Measurements from ENCODE around the gene FREY1. TPM values are rescaled to one million over a fixed set of nuclear protein-coding genes. Genes with fewer than 3 reads are reported as not detected.

FREY1 gene
- total RNA-seq, 2 donors from 2014 or later: 0.55 to 0.82 TPM

DNA sequence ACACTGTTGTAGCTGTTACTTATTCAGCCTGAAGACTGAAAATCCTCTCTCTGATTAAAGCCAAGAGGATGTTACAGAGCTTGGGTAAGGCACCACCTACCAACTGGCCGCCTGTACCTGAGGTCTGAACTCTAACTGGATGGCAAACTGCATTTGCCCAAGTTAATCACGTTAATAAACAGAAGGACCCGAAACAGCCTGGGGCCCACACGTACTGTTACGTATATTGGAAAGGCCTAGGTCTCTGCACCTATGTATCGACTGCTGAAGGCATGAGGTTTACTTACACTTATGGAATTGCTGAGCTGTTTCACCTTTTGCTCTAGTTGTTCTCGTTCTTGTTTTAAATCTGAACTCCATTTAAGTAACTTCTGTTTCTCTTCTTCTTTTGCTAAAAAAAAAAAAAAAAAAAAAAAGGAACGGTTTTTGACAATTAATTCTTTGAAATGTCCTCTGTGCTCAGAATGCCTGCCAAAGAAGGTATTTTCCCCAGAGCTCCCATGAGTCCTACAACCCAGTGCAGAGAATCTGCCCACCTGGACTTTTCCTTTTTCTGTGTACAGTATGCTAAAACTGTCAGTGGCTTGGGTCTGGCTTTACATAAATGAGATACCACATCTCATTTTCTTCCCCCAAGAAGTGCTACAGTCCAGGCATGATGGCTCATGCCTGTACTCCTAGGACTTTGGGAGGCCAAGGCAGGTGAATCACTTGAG lies 28.4 kb upstream of the FREY1 start:
- peaks cover 65% of the 10 kb centered on the region for H3K36me3 ChIP-seq
- no peaks in the 10 kb centered on the region for H3K9me3 ChIP-seq
- H3K27ac ChIP-seq: no peak overlapping the region
- no peak overlapping the region for H3K4me3 ChIP-seq
- H3K27me3 ChIP-seq: no peaks in the 10 kb centered on the region
- no peak for DNase-seq (ENCODE audit: low spot score)
- H3K4me1 ChIP-seq: peaks cover 0 to 9% of the 10 kb centered on the region in 2 donors
- TF ChIP-seq CTCF (IDR thresholded peaks at IDR 0.05): no peak

- Histone ChIP-seq H3K9me3 (no peaks in the 10 kb centered on the region), H3K4me1 (peaks cover 0 to 14% of the 10 kb centered on the region in 2 donors), H3K4me3 (no peak overlapping the region), H3K27ac (no peak overlapping the region), H3K36me3 (peaks cover 65% of the 10 kb centered on the region), H3K27me3 (no peaks in the 10 kb centered on the region)
- TF ChIP-seq CTCF (IDR thresholded peaks at IDR 0.05): no peak
- DNase-seq (ENCODE audit: low spot score): no peak
Measured at GRCh38 chr11:45934580-45935318, 27.7 kb upstream of the FREY1 start.

- peaks cover 65% of the 10 kb centered on the region for H3K36me3 ChIP-seq
- DNase-seq (ENCODE audit: low spot score): no peak
Measured at GRCh38 chr11:45933846-45934579, 26.9 kb upstream of the FREY1 start.

GRCh38 chr11:45933131-45933831 lies 26.2 kb upstream of the FREY1 start:
- no peak for TF ChIP-seq CTCF (IDR thresholded peaks at IDR 0.05)
- no peaks in the 10 kb centered on the region for H3K9me3 ChIP-seq
- peaks cover 63% of the 10 kb centered on the region for H3K36me3 ChIP-seq
- H3K27me3 ChIP-seq: no peaks in the 10 kb centered on the region
- no peak overlapping the region for H3K4me3 ChIP-seq
- no peak for DNase-seq (ENCODE audit: low spot score)
- peaks cover 0 to 14% of the 10 kb centered on the region in 2 donors for H3K4me1 ChIP-seq
- H3K27ac ChIP-seq: no peak overlapping the region

More at GRCh38 chr11:45933846-45934579, 26.9 kb upstream of the FREY1 start:
- Histone ChIP-seq H3K27ac (no peak overlapping the region), H3K9me3 (no peaks in the 10 kb centered on the region), H3K4me3 (no peak overlapping the region), H3K27me3 (no peaks in the 10 kb centered on the region), H3K4me1 (peaks cover 0 to 14% of the 10 kb centered on the region in 2 donors)
- TF ChIP-seq CTCF (IDR thresholded peaks at IDR 0.05): no peak

- Histone ChIP-seq H3K36me3 (peaks cover 52% of the 10 kb centered on the region), H3K9me3 (no peaks in the 10 kb centered on the region), H3K27me3 (no peaks in the 10 kb centered on the region), H3K27ac (no peak overlapping the region), H3K4me1 (peaks cover 0 to 14% of the 10 kb centered on the region in 2 donors), H3K4me3 (no peak overlapping the region)
- no peak for TF ChIP-seq CTCF (IDR thresholded peaks at IDR 0.05)
- DNase-seq (ENCODE audit: low spot score): no peak
Measured at GRCh38 chr11:45932217-45932616, 25.1 kb upstream of the FREY1 start.
